Mesenteric fat pad (tissue), 1 donor: Measurements from ENCODE around the gene AMER1. TPM values are rescaled to one million over a fixed set of nuclear protein-coding genes. Genes with fewer than 3 reads are reported as not detected.
"Not testable (repeated sequence)": the region's sequence is repeated elsewhere in the genome, so short reads cannot be mapped to it uniquely, and the experiment has no call there.

Experiments used
- DNase-seq: peaks from one replicate; pipeline ENCODE4 v3.0.0-alpha.2; 2020; ENCODE audit warnings: low spot score
- long read RNA-seq: library from polyadenylated mRNA; unstranded; transcript quantifications from one replicate; pipeline ENCODE4 v2.0.0, GENCODE V29; 2020
- total RNA-seq: library from RNA; stranded (reverse); fragmentation: NEBNext Ultra II Directional; extraction: Animal tissue kit (Norgen Biotek cat#: 25700); gene quantifications from one replicate; pipeline ENCODE4 v1.2.1, GENCODE V29; 2021
- donor health status: DM: yes; HTN: yes; CAD: no.

AMER1 gene
- total RNA-seq: 3.4 TPM
- long read RNA-seq: 0 reads

DNA sequence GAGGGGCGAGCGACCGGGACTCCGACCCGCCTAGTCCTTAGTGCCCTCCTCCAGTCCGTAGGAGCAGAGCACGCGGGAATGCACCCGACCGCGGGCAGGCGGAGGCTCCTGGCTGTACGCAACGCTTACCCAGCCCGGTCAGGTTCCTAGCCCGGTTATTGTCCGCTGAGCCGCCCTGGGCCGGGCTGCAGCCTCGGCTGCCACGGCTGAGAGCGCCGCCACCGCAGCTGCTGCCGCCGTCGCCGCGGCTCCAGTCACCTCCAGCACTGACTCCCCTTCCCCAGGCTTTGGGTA, at the start of gene AMER1:
TSS of gene AMER1 (minus strand) at position 268 of the 294 bp plus-strand sequence. CDS start 12,422 bp downstream, outside the sequence.
- DNase-seq: no peak

DNA sequence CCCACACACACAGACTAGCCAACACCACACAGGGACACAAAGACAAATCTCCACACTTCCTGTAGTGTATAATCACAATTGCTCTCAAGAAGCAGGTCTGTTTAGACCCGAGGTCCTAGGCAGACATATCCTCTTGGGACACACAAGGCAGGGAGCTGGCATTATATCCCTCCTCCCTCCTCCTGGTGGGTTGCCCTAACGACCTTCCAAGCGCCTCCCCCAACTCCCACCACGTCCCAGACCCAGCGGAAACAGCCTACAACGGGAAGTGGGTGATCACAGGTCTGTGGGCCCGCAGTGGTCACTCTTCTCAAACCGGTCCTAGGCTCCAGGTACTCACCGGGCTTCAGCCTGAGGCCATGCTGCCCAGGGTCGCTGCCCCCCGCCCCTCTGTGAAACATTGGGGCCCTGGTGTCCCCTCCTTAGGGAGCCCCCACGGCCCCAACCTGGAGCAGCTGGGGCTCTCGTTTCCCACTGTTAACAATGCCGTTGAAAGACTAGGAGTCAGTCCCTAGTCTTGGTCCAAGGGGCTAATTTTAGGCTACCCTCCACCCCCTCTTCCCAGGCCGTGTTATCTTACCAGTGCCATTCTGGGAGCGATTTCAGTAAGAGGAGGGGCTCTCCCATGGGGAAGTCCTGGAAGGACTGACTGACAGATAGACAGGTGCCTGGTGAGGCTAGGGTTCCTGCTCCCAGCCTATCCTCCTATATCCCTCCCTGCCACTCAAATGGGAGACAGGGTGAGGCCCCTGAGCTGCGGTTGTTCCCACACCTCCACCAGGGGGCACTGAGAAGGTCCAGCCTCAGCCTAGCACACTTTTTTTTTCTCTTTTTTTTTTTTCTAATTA, 24.8 kb upstream of the AMER1 start, which contains the start of gene ASB12:
TSS of gene ASB12 (minus strand) at position 485 of the 848 bp plus-strand sequence. CDS start 4,957 bp downstream, outside the sequence.
- DNase-seq: no peak

DNA sequence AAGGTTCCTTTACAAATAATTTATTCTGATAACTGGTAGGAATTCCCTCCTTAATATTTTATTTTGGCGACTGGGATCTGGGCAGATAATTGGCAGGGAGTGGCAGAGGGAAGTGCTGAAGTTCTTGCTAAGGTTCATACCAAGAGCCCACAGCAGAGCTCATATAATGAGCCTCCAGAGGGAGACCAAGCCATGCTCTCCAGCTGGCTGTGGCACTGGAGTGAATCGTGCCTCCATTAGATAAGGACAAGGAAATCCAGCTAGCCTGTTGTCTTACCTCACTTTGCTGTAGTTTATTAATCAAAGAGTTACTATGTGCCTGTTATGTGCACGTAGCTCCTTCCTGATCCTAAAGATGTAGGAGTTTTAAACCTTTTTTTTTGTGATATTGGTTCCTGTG, 23.6 kb upstream of the AMER1 start:
- no peak for DNase-seq

DNA sequence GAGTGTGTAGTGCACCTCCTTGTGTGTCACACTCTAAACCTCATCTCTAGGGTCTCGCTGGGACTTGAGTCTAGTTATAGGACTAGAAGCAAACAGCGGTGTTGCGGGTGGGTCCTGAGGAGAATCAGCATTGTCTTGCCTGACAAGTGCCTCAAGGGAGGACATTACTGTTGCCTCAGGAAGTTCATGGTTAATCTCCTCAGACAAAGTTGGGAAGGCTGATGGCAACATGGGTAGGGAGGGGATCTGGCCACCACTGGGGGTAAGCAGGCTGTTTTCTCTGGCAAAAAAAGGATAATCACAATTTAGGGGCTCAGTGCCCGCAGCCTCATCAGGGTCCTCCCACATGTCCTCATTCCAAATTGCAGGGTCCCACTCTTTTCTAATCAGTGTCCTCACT, 12.5 kb upstream of the AMER1 start:
- no peak for DNase-seq

DNA sequence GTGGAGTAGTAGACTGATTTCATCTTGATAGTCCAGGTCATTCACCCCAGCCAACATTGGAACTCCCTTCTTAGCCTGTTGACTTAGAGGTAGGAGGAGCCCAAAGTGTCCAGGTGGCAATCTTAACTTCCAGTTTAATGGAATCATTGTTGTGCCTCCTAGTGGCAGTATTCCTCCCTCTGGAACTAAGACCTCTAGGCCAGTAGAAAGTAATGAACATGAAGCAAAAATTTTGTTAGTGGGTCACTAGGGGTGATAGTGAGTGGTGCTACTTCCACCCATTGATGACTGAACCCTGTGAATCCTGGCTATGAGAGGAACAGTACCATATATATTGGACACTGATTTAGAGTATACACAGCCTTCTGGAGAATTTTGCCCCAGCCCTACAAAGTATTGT, 8.5 kb upstream of the AMER1 start:
- DNase-seq: not testable (repeated sequence)

DNA sequence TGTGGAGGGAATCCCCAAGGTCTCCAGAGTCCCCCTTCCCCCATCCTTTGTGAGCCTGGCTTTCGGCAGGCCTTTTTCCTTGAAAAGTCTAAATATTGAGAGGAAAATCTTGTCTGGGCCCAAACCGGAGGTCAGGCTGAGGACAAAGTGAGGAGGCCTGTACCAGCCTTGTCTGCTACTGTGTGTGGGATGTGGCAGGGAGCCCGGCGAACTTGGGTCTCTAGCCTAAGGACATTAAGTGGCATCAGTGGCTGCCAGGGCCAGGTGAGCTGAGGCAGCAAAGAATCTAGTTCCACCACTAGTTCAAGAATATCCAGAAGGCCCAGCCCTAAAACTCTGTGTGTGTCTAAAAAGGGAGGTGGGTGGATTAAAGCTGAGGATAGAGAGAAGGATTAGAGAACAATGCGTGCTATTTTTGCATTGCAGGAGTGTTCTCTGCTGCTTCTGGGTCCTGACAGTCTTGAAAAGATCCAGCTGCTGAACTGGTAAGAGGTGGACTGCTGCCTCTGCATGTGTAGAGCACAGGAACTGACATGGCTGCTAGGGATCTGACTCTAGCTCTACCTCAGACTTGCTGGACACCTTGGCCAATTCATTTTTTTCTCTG, 1.2 kb upstream of the AMER1 start:
- DNase-seq: no peak

DNA sequence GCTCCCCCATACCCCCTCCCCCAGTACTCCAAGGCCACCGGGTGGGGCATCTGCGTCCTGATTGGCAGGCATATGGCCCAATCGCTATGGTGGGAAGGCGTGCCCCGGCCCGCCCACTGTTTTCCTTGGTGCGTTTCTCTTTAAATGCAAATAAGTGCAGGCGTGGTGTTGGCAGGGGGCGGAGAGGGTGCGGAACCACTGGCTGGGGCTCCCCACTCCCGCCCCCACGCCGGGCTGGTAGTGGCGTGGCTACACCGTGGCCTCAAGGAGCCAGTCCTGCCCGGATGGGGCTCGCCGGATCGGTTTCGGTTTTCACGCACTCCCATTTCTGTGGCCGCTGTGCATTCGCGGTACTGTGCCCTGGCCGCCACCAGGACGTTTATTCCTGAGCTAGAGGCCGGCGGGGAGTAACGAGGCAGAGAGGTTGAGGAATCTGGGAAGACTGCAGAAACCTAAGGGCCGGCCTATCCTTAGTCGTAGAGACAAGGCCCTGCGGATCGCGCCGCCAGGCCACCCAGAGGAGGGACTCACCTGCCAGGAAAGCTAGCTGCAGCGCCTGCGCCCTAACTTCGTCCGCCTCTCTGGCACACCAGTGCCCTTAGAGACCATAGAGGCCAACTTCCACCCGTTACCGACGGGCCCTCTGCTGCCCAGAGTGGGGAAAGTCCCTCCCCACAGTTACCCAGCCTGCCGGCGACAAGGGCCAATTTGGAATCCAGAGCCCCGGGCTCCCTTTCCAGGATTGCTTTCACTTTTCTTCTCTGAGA, 410 bp upstream of the AMER1 start:
- peak; percentile 94 for DNase-seq

DNA sequence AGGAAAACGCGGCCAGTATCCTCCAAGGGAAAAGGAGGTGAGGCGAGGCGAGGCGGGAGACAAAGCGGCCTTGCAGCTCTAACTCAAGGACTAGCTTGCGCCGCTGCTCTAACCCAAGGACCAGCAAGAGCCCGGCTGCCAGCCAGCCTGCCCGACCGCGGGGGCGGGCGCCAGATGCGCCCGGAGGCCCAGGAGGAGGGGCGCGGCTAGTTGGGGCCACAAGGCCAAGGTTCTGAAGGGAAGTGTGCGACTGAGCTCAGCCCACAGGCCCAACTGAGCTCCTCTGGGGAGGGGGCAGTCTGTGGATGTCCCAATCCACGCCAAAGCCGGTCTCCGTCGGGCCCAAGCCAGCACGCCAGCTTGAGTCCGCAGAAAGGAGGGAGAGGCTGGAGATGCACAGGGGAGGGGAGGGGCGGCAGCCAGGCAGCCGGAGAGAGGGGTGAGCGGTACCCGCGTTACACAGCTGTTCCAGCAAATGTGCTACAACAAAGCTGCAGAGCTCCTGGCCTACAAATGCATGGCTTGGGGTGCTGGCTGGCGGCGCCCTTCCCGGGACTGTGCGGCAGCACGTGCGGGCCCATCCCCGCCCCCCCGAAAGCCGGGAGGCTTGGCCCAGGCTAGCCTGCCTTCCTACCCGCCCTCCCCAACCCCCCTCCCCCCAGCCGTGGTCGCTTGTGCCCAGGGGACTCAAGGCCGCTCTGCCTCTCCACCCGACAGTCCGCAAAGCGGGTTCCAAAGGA, 637 bp downstream of the AMER1 start:
- no peak for DNase-seq

DNA sequence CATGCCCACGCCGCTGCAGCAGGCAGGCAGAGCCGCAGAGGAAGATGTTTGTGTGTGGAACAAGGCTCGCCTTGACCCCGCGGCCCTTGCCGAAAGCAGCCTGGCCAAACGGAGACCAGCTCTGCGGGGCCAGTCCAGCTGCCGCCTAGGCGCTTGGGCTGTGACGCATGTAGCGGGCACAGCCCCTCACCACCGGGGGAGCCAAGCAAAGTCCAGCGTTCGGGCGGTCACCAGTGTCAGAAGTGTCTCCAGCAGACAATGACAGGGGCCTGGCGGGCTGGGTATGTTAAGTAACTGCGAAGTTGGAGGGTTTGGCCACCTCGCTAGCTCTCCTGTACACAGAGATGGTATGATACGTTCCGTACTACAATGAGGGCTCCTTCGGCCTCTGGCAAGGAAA, 1.3 kb downstream of the AMER1 start:
- DNase-seq: no peak

DNA sequence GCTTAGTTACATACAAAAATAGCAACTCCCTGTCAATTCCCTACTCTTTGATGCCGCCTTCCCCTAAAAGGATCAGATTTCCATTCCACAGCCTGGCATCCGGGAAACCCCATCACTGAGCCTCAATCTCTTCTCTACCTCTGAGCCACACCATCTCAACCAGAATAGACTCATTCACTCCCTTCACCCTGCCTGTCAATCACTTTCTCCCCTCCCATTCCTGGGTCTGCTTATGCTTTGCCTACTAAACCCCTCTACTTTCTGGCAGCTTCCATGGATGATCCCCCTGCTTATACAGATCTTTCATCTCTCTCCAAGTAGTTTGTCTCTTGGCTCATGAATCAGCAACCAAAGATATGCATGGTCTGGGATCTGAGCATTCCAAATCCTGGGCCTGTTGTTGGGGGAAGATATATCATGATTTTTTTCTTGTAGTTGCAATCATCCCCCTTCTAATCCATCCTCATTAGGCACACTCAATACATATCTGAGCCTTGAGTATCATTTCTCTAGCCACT, 2.6 kb downstream of the AMER1 start:
- no peak for DNase-seq

DNA sequence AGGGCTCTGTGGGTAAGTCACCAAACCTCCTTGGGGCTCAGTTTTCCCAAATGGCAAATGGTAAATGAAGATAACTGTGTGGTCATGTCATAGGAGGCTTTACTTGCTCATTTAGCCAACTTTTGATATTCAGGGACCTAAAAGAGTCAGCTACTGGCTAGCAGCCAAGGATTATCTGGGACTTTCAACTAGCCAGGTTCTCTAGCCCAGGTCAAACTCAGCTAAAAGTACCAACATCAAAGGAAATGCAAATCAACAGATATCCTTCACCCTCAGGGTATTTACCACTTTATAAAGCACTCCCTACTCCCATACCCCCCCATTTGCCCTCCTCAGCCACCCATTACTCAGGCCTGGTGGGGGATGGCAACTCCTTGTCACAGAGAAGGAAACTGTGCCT, 7.5 kb downstream of the AMER1 start:
- DNase-seq: no peak

DNA sequence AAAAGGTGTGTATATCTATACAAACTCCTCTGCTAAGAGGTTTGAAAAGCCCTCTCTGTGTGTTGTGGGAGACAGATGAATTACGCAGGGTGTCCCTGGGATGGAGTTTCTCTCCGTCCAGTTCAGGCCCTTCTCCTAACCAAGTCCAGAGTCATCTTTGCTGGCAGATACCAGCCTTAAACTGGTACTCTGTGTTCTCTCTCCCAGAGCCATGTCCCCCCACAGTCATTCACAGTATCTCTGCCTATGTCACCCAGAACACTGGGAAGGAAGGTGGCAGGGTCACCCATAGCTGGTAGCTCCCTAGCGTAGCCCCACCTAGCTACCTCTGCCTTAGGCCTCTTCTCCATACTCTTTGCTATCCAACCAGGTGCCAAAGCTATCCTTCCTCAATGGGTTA, 8.9 kb downstream of the AMER1 start:
- no peak for DNase-seq

DNA sequence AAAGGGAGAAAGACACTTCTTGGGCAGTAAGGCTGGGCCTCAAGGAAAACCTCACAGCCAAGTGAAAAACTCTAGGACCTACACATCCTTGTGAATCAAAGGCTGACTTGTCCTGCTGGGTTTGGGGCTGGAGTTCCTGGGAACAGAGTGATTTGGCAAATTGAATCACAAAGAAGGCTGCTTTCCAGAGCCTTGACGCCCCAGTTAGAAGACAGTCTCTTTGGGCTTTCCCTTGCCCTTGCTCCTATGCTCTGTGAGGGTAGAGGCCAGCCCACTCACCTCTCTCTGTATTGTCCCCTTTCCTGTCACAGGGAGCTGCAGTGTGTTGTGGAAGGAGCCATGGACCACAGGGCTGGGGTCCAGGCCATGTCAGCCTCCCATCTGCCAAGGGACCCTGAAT, 9.6 kb downstream of the AMER1 start:
- no peak for DNase-seq

DNA sequence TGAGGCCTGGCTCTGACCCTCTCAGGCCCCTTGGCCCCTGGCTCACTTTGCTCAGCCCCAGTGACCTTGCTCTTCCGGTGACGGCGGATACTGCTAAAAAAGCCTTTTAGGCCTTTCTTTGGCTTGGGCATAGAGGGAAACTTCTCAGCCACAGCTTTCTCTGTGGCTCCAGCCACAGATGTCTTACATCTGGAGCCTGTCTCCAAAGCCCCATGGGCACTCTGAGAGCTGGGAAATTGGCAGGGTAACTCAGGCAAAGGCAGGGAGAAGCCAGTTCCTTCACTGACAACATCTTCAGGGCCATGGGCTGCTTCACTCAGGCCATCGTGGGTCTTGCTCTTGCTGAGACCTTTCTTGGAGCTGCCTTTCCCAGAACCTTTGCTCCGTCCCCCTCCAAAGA, 12.8 kb downstream of the AMER1 start:
- DNase-seq: no peak

DNA sequence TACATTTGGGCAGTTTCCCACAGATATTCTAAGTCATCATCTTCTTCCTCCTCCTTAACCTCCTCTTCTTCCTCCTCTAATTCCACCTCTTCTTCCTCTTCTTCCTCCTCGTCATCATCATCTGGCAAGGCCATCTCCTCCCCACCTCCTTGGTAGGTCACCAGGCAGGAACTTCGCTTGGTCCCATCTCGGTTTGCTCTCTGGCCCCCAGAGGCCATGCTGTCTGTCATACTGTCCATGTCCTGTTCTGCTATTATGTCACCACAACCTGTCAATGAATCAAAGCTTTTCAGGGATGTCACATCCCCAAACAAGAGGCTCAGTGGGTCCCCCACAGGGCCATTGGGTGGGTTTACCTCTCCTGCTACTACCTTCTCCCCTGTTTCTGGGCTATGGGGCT, 13.5 kb downstream of the AMER1 start:
- no peak for DNase-seq

DNA sequence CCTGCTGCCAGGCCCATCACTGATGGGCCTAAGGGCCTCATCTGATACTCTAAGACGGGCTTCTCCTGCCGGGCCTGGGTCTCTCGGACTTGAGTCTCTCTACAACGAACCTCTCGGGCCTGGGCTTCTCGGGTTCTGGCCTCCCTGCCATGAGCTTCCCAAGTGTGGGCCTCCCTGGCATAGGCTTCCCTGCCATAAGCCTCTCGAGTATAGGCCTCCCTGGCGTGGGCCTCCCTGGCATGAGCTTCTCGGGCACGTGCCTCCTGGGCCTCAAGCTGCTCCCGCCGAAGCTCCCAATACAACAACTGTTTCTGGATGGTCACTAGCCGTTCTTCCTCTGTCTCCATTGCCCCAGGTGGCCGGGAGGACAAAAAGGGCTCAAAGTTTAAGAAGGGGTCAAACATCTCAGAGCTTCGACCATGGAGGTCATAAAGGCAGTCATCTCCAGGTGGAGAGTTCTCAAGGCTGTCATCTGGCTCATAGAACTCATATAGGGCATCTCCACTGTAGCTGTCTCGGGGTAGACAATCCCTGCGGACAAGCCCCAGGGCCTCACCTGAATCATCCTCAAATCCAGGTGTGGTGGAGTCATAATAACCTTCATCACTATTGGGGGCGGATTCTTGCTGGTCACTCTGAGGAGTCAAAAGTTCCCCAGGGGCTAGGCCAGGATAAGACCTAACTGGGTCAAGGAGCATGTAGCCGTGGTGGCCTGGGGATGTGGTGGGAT, 14.1 kb downstream of the AMER1 start:
- DNase-seq: no peak

DNA sequence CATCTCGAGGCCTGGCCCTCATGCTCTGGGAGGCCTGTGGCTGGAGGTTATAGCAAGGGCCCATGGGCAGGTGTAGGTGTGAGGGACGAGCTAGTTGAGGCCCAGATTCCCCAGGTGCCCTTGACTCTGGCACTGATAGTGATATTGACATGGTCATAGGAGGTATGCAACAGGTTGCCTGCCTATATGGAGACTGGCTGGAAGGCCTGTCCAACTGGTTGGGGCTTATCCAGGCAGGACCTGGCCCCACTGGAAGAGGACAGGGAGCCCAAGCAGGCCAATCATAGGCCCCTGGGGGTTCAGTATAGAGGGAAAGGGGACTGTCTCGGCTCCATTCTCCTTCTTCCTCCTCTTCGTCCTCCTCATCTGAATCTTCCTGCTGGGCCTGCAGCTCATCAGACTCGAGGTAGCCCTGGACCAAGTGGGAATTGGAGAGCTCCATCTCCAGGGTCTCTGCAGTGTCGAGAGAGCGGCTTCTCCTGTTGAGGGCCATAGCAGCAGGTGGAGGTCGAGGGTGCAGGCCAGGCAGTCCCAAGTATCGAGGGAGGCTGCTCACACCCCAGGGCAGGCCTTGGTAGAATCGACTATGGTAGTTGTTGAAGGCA, 15.3 kb downstream of the AMER1 start:
- no peak for DNase-seq

DNA sequence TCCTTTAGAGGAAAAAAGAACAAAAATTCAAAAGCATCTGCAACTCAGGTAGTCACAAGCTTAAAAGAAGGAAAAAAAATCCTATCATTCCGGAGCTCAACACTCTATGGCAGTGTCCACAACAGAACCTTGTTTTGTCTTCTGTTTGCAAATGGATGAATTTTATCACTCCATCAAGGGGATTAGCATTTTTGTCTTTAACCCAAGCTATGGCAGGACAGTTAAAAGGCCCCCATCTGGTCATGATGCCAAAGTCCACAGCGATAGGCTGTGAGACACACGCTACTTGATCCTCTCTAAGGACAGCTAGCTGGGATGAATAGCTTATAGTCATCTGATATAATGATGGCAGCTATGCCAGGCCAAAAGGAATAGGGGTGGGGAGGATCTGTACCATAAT, 16.6 kb downstream of the AMER1 start:
- DNase-seq: no peak

DNA sequence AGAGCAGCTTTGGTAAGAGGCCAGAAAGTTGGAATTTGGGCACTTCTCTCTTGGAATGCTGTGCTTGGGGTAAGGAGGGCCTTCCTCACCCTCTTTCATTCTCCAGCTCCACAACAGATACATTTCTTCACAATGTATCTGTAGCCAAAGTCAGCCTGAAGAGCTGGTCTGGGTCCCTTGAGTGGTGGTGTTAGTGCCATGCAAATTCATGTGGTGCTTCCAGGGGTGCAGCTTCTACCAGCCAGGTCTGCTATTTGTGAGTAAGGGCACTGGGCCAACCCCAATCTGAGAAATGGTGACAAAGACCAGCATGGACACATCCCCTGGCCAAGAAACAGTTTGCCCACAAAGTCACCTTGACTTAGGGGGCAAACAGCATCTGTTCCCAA, 17.8 kb downstream of the AMER1 start:
- DNase-seq: no peak
